Common myeloid progenitor, CD34-positive (primary cell): ENCODE results near the gene IGFN1.

Experiments used
- CTCF ChIA-PET: fragments of 350-600 bp; sonication (Branson Sonifier 250); formaldehyde crosslinking; loops from one replicate; lab custom pipeline; 2021; ENCODE audit warnings: antibody characterized with exemption; lab: Charles Lee
- POLR2A ChIA-PET: fragments of 350-600 bp; sonication (Branson Sonifier 250); formaldehyde crosslinking; loops from one replicate; lab custom pipeline; 2021; ENCODE audit warnings: antibody characterized with exemption; lab: Charles Lee
- DNase-seq, 3 donors: peaks; one replicate each; pipeline versions ENCODE4 v3.0.0 to v3.0.0-alpha.2; 2013
- H3K27ac ChIP-seq, 2 experiments: 1 replicate in 1 of 2; 2 replicates in 1 of 2; pipeline ENCODE4 v1.7.0; 2013; ENCODE audit warnings: inconsistent platforms in 2 of 2, low read length in 2 of 2, mild to moderate bottlenecking in 2 of 2, low read depth in 1 of 2, moderate library complexity in 1 of 2; ENCODE audit not compliant: severe bottlenecking in 2 of 2, insufficient read depth in 1 of 2, poor library complexity in 1 of 2
- H3K27me3 ChIP-seq, 5 experiments: replicated peaks in 2 of 5; 1 replicate in 3 of 5; 2 replicates in 2 of 5; pipeline versions ENCODE4 v1.6.1 to v1.7.0; 2013; ENCODE audit warnings: low read length in 4 of 5, mild to moderate bottlenecking in 2 of 5, moderate library complexity in 2 of 5, inconsistent platforms in 1 of 5; ENCODE audit not compliant: insufficient read depth in 5 of 5, control insufficient read depth in 4 of 5
- H3K36me3 ChIP-seq, 4 experiments: 1 replicate in 2 of 4; 2 replicates in 2 of 4; pipeline versions ENCODE4 v1.6.1 to v1.7.0; 2013; ENCODE audit warnings: low read length in 3 of 4, control low read depth in 1 of 4, mild to moderate bottlenecking in 1 of 4; ENCODE audit not compliant: control insufficient read depth in 4 of 4, insufficient read depth in 4 of 4
- H3K4me1 ChIP-seq, 4 experiments: 1 replicate in 3 of 4; 2 replicates in 1 of 4; pipeline versions ENCODE4 v1.6.1 to v1.7.1; 2013; ENCODE audit warnings: low read length in 3 of 4, mild to moderate bottlenecking in 3 of 4, control low read depth in 1 of 4, inconsistent platforms in 1 of 4, moderate library complexity in 1 of 4; ENCODE audit not compliant: control insufficient read depth in 4 of 4, insufficient read depth in 4 of 4; ENCODE audit errors: control extremely low read depth in 1 of 4
- H3K4me3 ChIP-seq, 7 experiments: 1 replicate in 4 of 7; 2 replicates in 3 of 7; pipeline versions ENCODE4 v1.5.1 to v1.7.0; 2013; ENCODE audit warnings: mild to moderate bottlenecking in 7 of 7, low read length in 6 of 7, moderate library complexity in 6 of 7, inconsistent platforms in 2 of 7, low read depth in 2 of 7, control low read depth in 1 of 7; ENCODE audit not compliant: insufficient read depth in 4 of 7, control insufficient read depth in 1 of 7; ENCODE audit errors: extremely low read depth in 1 of 7
- H3K9me3 ChIP-seq, 5 experiments: 1 replicate in 4 of 5; 2 replicates in 1 of 5; pipeline versions ENCODE4 v1.6.1 to v1.7.1; 2013; ENCODE audit warnings: low read length in 4 of 5, mild to moderate bottlenecking in 2 of 5, inconsistent platforms in 1 of 5, low read depth in 1 of 5, moderate library complexity in 1 of 5; ENCODE audit not compliant: control insufficient read depth in 4 of 5, insufficient read depth in 2 of 5; ENCODE audit errors: control extremely low read depth in 1 of 5
- WGBS: methylation state at CpG from one replicate; pipeline ENCODE4 v1.1.5; 2013; ENCODE audit not compliant: insufficient coverage; 5-methylcytosine and 5-hydroxymethylcytosine counted together

The IGFN1 gene

DNA sequence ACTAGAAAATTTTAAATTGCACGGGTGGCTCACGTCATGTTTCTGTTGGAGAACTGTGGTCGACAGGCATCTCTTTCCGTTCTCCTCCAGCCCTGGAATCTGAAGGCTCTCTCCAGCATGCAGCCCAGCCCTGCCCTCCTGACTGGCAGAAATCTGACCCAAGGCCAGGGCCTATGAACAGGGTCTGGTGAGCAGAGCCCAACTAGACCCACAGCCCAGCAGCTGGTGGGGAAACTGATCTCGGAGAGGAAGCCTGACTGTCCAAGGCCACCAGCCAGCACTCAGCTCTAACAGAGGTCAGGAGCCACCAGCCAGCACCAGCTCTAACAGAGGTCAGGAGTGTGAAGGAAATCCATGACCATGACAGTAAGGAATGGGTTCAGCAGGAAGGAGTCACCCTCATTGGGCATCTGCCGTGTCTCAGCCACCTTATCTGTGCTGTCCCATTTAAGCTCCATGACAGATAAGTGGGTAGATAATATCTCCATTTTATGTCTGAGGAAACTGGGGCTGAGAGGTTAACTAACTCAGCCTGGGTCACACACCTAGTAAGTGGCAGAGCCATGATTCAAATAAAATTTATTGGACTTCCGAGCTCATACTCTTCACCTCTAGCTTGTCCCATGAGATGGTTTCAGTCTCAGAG, 72.5 kb downstream of the IGFN1 start:
- ChIA-PET POLR2A (no interaction called here), CTCF (interaction anchor here (1.1 to 4.1 kb wide), 3 partner anchors 8 to 99 kb away, joined by 3 to 18 read pairs (median 13); no protein-coding TSS in a partner anchor)
- Histone ChIP-seq H3K36me3 (no peaks in the 10 kb centered on the region), H3K27me3 (peaks cover 11 to 44% (median 15%) of the 10 kb centered on the region in 5 experiments), H3K4me3 (no peak overlapping the region), H3K9me3 (no peaks in the 10 kb centered on the region), H3K27ac (no peak overlapping the region), H3K4me1 (peaks cover 0 to 9% (median 4%) of the 10 kb centered on the region in 4 experiments)
- DNase-seq: no peak
- WGBS: 95% methylated on average over 7 of the region's 7 CpGs

- WGBS: 93% methylated on average over 6 of the region's 6 CpGs
- Histone ChIP-seq H3K36me3 (no peaks in the 10 kb centered on the region), H3K4me1 (peaks cover 0 to 9% (median 4%) of the 10 kb centered on the region in 4 experiments), H3K4me3 (no peak overlapping the region), H3K27me3 (peaks cover 11 to 42% (median 19%) of the 10 kb centered on the region in 5 experiments), H3K9me3 (no peaks in the 10 kb centered on the region), H3K27ac (no peak overlapping the region)
- CTCF ChIA-PET: interaction anchor here (2.9 to 4.1 kb wide), 2 partner anchors 9 to 98 kb away, joined by 13 to 18 read pairs; no protein-coding TSS in a partner anchor
- POLR2A ChIA-PET: no interaction called here
- DNase-seq: no peak
Observed at GRCh38 chr1:201264072-201264471, 73.4 kb downstream of the IGFN1 start.

GRCh38 chr1:201264554-201264953, 73.9 kb downstream of the IGFN1 start:
- Histone ChIP-seq H3K27ac (no peak overlapping the region), H3K36me3 (no peaks in the 10 kb centered on the region), H3K4me1 (peaks cover 0 to 5% (median 3%) of the 10 kb centered on the region in 4 experiments), H3K9me3 (no peaks in the 10 kb centered on the region), H3K27me3 (peaks cover 10 to 37% (median 17%) of the 10 kb centered on the region in 5 experiments), H3K4me3 (no peak overlapping the region)
- ChIA-PET POLR2A (no interaction called here), CTCF (interaction anchor here (2.9 to 4.1 kb wide), 2 partner anchors 10 to 97 kb away, joined by 13 to 18 read pairs; no protein-coding TSS in a partner anchor)
- DNase-seq: no peak
- WGBS: 96% methylated on average over 3 of the region's 4 CpGs

DNA sequence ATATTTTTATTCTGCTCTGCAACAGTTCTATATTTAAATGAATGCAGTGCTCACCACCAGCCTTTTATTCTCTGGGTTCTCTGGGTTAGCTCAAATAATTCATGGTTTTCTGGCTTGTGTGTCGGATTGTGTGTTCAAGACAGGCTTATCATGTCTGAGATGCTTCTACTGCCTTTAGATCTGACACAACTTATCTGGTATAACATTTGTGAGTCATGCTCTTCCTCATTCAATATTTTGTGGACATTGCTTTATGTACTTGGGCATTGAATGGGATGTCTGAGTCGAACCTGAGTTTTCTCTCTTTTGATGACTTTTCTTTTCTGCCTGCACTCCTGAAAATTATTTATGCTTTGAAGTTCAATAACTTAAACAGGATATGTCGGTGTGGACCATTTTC, 75.1 kb downstream of the IGFN1 start:
- peaks cover 8 to 30% (median 14%) of the 10 kb centered on the region in 5 experiments for H3K27me3 ChIP-seq
- no peak overlapping the region for H3K4me3 ChIP-seq
- CTCF ChIA-PET: no interaction called here

GRCh38 chr1:201266276-201266675, 75.7 kb downstream of the IGFN1 start:
- no peak overlapping the region for H3K27ac ChIP-seq
- no peak overlapping the region for H3K4me3 ChIP-seq
- ChIA-PET CTCF (interaction anchor here (1.4 kb wide), 1 partner anchor 20 kb away, joined by 3 read pairs; no protein-coding TSS in a partner anchor), POLR2A (no interaction called here)
- H3K9me3 ChIP-seq: no peaks in the 10 kb centered on the region
- H3K4me1 ChIP-seq: no peaks in the 10 kb centered on the region
- DNase-seq: no peak
- H3K36me3 ChIP-seq: no peaks in the 10 kb centered on the region
- peaks cover 5 to 25% (median 14%) of the 10 kb centered on the region in 5 experiments for H3K27me3 ChIP-seq

More for the DNA sequence above, 75.1 kb downstream of the IGFN1 start:
- H3K4me1 ChIP-seq: no peaks in the 10 kb centered on the region
- no peak overlapping the region for H3K27ac ChIP-seq
- POLR2A ChIA-PET: no interaction called here
- DNase-seq: no peak
- H3K9me3 ChIP-seq: no peaks in the 10 kb centered on the region
- H3K36me3 ChIP-seq: no peaks in the 10 kb centered on the region
- 86% methylated on average over 1 of the region's 3 CpGs for whole genome bisulfite sequencing

DNA sequence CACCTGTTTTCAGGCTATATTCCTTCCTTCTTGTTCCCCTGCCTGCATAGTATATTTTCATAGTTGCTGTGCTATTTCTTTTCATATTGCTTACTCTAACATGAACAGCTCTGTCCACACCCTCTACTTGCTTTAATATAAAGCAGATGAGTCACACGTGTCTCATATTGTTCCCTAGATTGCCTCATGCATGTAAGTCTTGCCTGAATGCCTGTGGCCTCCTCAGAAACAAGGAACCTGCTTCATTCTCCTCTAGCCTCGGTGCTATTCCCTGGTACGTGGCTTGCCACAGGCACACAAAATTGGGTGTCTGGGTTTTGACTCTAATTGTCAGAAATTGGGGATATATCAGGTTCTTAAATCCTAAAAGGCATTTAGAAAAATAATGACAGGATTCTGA, 76.2 kb downstream of the IGFN1 start:
- H3K27me3 ChIP-seq: peaks cover 5 to 21% (median 11%) of the 10 kb centered on the region in 5 experiments
- peak in 2 of 3 donors; percentile 21 to 27 for DNase-seq

More for the DNA sequence above, 76.2 kb downstream of the IGFN1 start:
- Histone ChIP-seq H3K27ac (no peak overlapping the region), H3K4me3 (no peak overlapping the region), H3K4me1 (no peaks in the 10 kb centered on the region), H3K9me3 (no peaks in the 10 kb centered on the region), H3K36me3 (no peaks in the 10 kb centered on the region)
- ChIA-PET POLR2A (no interaction called here), CTCF (interaction anchor here (1.4 kb wide), 1 partner anchor 21 kb away, joined by 3 read pairs; no protein-coding TSS in a partner anchor)
- WGBS: 70% methylated on average over 2 of the region's 3 CpGs
